ENCODE results near the gene AMER1. TPM values are rescaled to one million over a fixed set of nuclear protein-coding genes. Genes with fewer than 3 reads are reported as not detected.

AMER1 gene
- total and polyA plus RNA-seq, 9 of the 15 experiments (the other 6 are each of a cell fraction or from before 2014, with no cell fraction given): 0.29 to 4.6 (median 3.0) TPM

GRCh38 chrX:64190136-64190740, 15.3 kb downstream of the AMER1 start:
- Histone ChIP-seq H3K27ac (ENCODE audit: extremely low read depth, low read depth, low read length) (no peak overlapping the region), H4K20me1 (replicated peaks; ENCODE audit: control insufficient read depth, insufficient read depth, low read length) (no peaks in the 10 kb centered on the region), H3K4me1 (replicated peaks in 1 of 2; ENCODE audit: control insufficient read depth in 2 of 2, insufficient read depth in 2 of 2, low read length in 2 of 2) (no peaks in the 10 kb centered on the region), H3K9me1 (ENCODE audit: control insufficient read depth, insufficient read depth, low read length) (no peaks in the 10 kb centered on the region), H2AFZ (ENCODE audit: low read depth, low read length) (no peak overlapping the region), H3K9ac (ENCODE audit: insufficient read depth in 1 of 2, low read depth in 2 of 2, low read length in 2 of 2) (no peak overlapping the region), H3K4me3 (no peak overlapping the region), H3K27me3 (ENCODE audit: control insufficient read depth in 2 of 2, insufficient read depth in 2 of 2, low read length in 2 of 2) (no peaks in the 10 kb centered on the region), H3K36me3 (ENCODE audit: control insufficient read depth, insufficient read depth, low read length) (peaks cover 2% of the 10 kb centered on the region; the same call in 1 of the 3 replicates), H3K4me2 (ENCODE audit: insufficient read depth, low read length) (no peak overlapping the region), H3K9me3 (replicated peaks; ENCODE audit: control insufficient read depth, insufficient read depth, low read depth, low read length) (no peaks in the 10 kb centered on the region), H3K79me2 (ENCODE audit: control insufficient read depth, insufficient read depth, low read length) (no peaks in the 10 kb centered on the region)
- CTCF ChIA-PET (ENCODE audit: low intra/inter-chr PET ratio): no interaction called here
- in situ Hi-C loops (cut with MboI) (no loop called here), intact Hi-C loops (cut with micrococcal nuclease) (no loop called here)
- DNase-seq (ENCODE audit: extremely low read depth in 1 of 4, low spot score in 3 of 4) (no peak), FAIRE-seq (no peak), ATAC-seq (no peak)
- no peak for TF ChIP-seq SPI1 (IDR thresholded peaks at IDR 0.05; ENCODE audit: borderline replicate concordance, low read depth, low read length)
- no peak for TF ChIP-seq ZNF23 (CRISPR knock-in tag; IDR thresholded peaks at IDR 0.05)
- TF ChIP-seq ZNF76 (CRISPR knock-in tag; IDR thresholded peaks at IDR 0.05; ENCODE audit: borderline replicate concordance): no peak
- TF ChIP-seq ZNF165 (CRISPR knock-in tag; IDR thresholded peaks at IDR 0.05; ENCODE audit: borderline replicate concordance): no peak
- no peak for TF ChIP-seq ZNF507 (tag; conservative IDR thresholded peaks at IDR 0.05)
- no peak for TF ChIP-seq ZNF143 (CRISPR knock-in tag; IDR thresholded peaks at IDR 0.05)
- no peak for TF ChIP-seq ZNF77 (CRISPR knock-in tag; IDR thresholded peaks at IDR 0.05)
- no peak for TF ChIP-seq ERF (CRISPR knock-in tag; IDR thresholded peaks at IDR 0.05)
- no peak for TF ChIP-seq ZNF316 (IDR thresholded peaks at IDR 0.05)
- TF ChIP-seq MCM5 (IDR thresholded peaks at IDR 0.05; ENCODE audit: low read depth): no peak
- TF ChIP-seq ZNF444 (CRISPR knock-in tag; IDR thresholded peaks at IDR 0.05): no peak
- TF ChIP-seq PHTF2 (CRISPR knock-in tag; IDR thresholded peaks at IDR 0.05): no peak
- no peak for TF ChIP-seq BCOR (IDR thresholded peaks at IDR 0.05)
- TF ChIP-seq EP300 (IDR thresholded peaks at IDR 0.05; ENCODE audit: low read length): no peak
- no peak for TF ChIP-seq NR3C1 (CRISPR knock-in tag; IDR thresholded peaks at IDR 0.05)
- no peak for TF ChIP-seq ELK3 (CRISPR knock-in tag; IDR thresholded peaks at IDR 0.05)
- no peak for TF ChIP-seq KLF10 (CRISPR knock-in tag; IDR thresholded peaks at IDR 0.05)
- TF ChIP-seq SETDB1 (IDR thresholded peaks at IDR 0.05; ENCODE audit: low read length): no peak
- no peak for TF ChIP-seq SRSF3 (IDR thresholded peaks at IDR 0.05; ENCODE audit: insufficient read depth, low read length)
- POLR2A ChIA-PET: no interaction called here
- no TSS peak for BruUV-seq (replicated peaks)
- WGBS (ENCODE audit: insufficient coverage, low coverage, missing lambda C conversion rate): 42% methylated on average over 8 of the region's 10 CpGs

Data from K562 (cell line).